Uterus (tissue), 4 donors: ENCODE measurements around the gene SYMPK. TPM values are rescaled to one million over a fixed set of nuclear protein-coding genes. Genes with fewer than 3 reads are reported as not detected.
A peak's percentile ranks its signal among the peaks of the same experiment; 100 is the strongest.

Source experiments
- DNase-seq, 2 donors: peaks; one replicate each; pipeline ENCODE4 v3.0.0-alpha.2; 2019 to 2020
- H3K27ac ChIP-seq, 2 donors: fragments of 200-600 bp; sonication (generic); 1 replicate in 1 of 2; 2 replicates in 1 of 2; pipeline ENCODE4 v1.5.1; 2016 to 2018
- H3K27me3 ChIP-seq, 2 donors: fragments of 200-600 bp; sonication (generic); one replicate each; pipeline ENCODE4 v1.5.1; 2018 to 2019; ENCODE audit warnings: control low read depth in 1 of 2
- H3K36me3 ChIP-seq, 2 donors: fragments of 200-600 bp; sonication (generic); one replicate each; pipeline ENCODE4 v1.5.1; 2019; ENCODE audit warnings: control low read depth in 1 of 2
- H3K4me1 ChIP-seq, 2 donors: fragments of 200-600 bp; sonication (generic); one replicate each; pipeline ENCODE4 v1.5.1; 2018 to 2019; ENCODE audit warnings: control low read depth in 1 of 2
- H3K4me3 ChIP-seq, 2 donors: fragments of 200-600 bp; sonication (generic); 1 replicate in 1 of 2; 2 replicates in 1 of 2; pipeline ENCODE4 v1.5.1; 2018 to 2019; ENCODE audit warnings: mild to moderate bottlenecking in 1 of 2
- H3K9me3 ChIP-seq, 2 donors: fragments of 200-600 bp; sonication (generic); one replicate each; pipeline ENCODE4 v1.5.1; 2019; ENCODE audit warnings: control low read depth in 1 of 2
- CTCF ChIP-seq, 4 experiments: fragments of 200-600 bp in 2 of 4; fragments of 450-650 bp in 2 of 4; sonication (generic) in 2 of 4; IDR thresholded peaks; one replicate each; pipeline ENCODE4 v1.5.1; 2016 to 2019; ENCODE audit warnings: antibody characterized with exemption in 4 of 4, mild to moderate bottlenecking in 2 of 4, moderate library complexity in 1 of 4
- POLR2A ChIP-seq, 2 donors: fragments of 450-650 bp; IDR thresholded peaks; one replicate each; pipeline ENCODE4 v1.6.1; 2016; ENCODE audit warnings: antibody characterized with exemption in 2 of 2, mild to moderate bottlenecking in 1 of 2, moderate library complexity in 1 of 2
- intact Hi-C: fragments of 100-400 bp; cut with DNase I; formaldehyde crosslinking; loops from one replicate; pipeline ENCODE4 v1.15.1; 2023; ENCODE audit warnings: low total_unique reads
- total RNA-seq, 4 donors: library from RNA; depleted of rRNA in 3 of 4; stranded (reverse); fragments of >200 nt in 3 of 4; gene quantifications; one replicate each; pipeline versions ENCODE4 v1.1.0 to v1.2.4, GENCODE V29; 2014 to 2023
- donor health status: DM: yes; HTN: yes; CAD: no.

SYMPK gene
- total RNA-seq, 4 donors from 2014 or later = 32.0 to 72.6 (median 46.4) TPM

- no peak overlapping the region for H3K27ac ChIP-seq
- H3K27me3 ChIP-seq = no peaks in the 10 kb centered on the region
- intact Hi-C loops = no loop called here
- no peak for DNase-seq
- H3K36me3 ChIP-seq = no peaks in the 10 kb centered on the region
- no peaks in the 10 kb centered on the region for H3K9me3 ChIP-seq
- TF ChIP-seq POLR2A (IDR thresholded peaks at IDR 0.05) (no peak), CTCF (IDR thresholded peaks at IDR 0.05) (no peak)
- H3K4me3 ChIP-seq = no peak overlapping the region
- no peaks in the 10 kb centered on the region for H3K4me1 ChIP-seq
Measured at GRCh38 chr19:45773384-45773783, 89.6 kb downstream of the SYMPK start.

- Histone ChIP-seq H3K4me3 (no peak overlapping the region), H3K4me1 (no peaks in the 10 kb centered on the region), H3K36me3 (no peaks in the 10 kb centered on the region), H3K27ac (no peak overlapping the region), H3K9me3 (no peaks in the 10 kb centered on the region), H3K27me3 (no peaks in the 10 kb centered on the region)
- DNase-seq = no peak
- intact Hi-C loops = no loop called here
- no peak for TF ChIP-seq CTCF (IDR thresholded peaks at IDR 0.05)
- no peak for TF ChIP-seq POLR2A (IDR thresholded peaks at IDR 0.05)
Measured at GRCh38 chr19:45772912-45773311, 90.0 kb downstream of the SYMPK start.

GRCh38 chr19:45772130-45772840, 90.7 kb downstream of the SYMPK start:
- Histone ChIP-seq H3K36me3 (no peaks in the 10 kb centered on the region), H3K27ac (peak overlapping the region in 1 of 2 donors; percentile 92), H3K9me3 (no peaks in the 10 kb centered on the region), H3K4me3 (no peak overlapping the region), H3K27me3 (no peaks in the 10 kb centered on the region), H3K4me1 (no peaks in the 10 kb centered on the region)
- TF ChIP-seq CTCF (IDR thresholded peaks at IDR 0.05) (no peak), POLR2A (IDR thresholded peaks at IDR 0.05) (no peak)
- no peak for DNase-seq
- intact Hi-C loops = no loop called here

GRCh38 chr19:45771311-45771933, 91.5 kb downstream of the SYMPK start:
- H3K27me3 ChIP-seq = no peaks in the 10 kb centered on the region
- H3K36me3 ChIP-seq = no peaks in the 10 kb centered on the region
- intact Hi-C loops = no loop called here
- TF ChIP-seq POLR2A (IDR thresholded peaks at IDR 0.05) (no peak), CTCF (IDR thresholded peaks at IDR 0.05) (no peak)
- H3K9me3 ChIP-seq = no peaks in the 10 kb centered on the region
- peaks cover 0 to 7% of the 10 kb centered on the region in 2 donors for H3K4me1 ChIP-seq
- DNase-seq = peak; percentile 48 to 53
- H3K27ac ChIP-seq = peak overlapping the region; percentile 90 to 92
- peak overlapping the region in 1 of 2 donors; percentile 55 for H3K4me3 ChIP-seq
